HG02678 (cell line): ENCODE data around the gene PTGFRN.

Experiments used
- ATAC-seq: cut with Tn5 transposase; IDR thresholded peaks from one replicate; pipeline ENCODE4 v1.9.1; 2021; ENCODE audit warnings: mild to moderate bottlenecking, moderate library complexity; ENCODE audit not compliant: unreplicated experiment

Gene PTGFRN

DNA sequence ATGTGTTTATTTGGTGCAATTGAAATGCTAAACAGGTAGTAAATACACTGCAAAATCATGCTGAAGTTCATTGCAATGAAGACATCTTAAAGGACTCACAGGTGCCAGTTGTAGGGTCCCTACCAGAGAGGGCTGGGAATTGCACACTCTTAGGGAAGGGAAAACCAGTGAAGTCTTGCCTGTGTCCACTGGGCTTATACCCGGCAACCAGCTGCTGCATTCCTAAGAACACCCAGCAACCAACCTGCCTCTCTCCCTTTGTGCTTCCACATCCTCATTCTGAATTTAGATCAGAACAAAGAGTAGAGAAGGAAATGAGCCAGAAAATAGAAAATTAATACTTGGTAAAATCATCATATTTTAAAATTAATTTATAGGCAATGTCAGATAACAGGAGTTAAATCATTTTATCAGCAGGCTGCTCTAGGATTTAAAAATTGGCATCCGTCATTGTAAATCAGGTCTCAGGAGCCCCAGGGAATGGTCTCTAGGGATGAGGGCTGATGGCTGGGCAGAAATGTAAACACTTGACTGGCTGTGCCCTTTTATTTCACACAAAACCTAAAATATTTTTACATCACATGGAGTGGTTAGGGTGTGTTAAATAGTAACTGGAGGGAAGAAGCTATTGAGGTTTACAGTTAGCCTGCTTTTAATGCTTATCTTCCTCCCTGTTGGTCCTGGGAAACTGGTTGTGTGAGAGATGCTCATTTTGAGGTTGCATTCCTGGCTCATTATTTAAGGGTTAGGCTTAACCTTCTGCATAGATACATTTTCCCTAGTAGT, 31.3 kb downstream of the PTGFRN start:
- no peak for ATAC-seq

- ATAC-seq: no peak
These were observed 32.0 kb downstream of the PTGFRN start for GRCh38 chr1:116941670-116942069.

- ATAC-seq: no peak
These were observed 32.6 kb downstream of the PTGFRN start for GRCh38 chr1:116942344-116942743.

- ATAC-seq: no peak
These were observed 33.7 kb downstream of the PTGFRN start for GRCh38 chr1:116943438-116943837.

GRCh38 chr1:116944613-116945012, 34.9 kb downstream of the PTGFRN start:
- ATAC-seq: no peak

- ATAC-seq: no peak
These were observed 35.7 kb downstream of the PTGFRN start for GRCh38 chr1:116945421-116945820.

- no peak for ATAC-seq
These were observed 36.3 kb downstream of the PTGFRN start for GRCh38 chr1:116945996-116946395.

DNA sequence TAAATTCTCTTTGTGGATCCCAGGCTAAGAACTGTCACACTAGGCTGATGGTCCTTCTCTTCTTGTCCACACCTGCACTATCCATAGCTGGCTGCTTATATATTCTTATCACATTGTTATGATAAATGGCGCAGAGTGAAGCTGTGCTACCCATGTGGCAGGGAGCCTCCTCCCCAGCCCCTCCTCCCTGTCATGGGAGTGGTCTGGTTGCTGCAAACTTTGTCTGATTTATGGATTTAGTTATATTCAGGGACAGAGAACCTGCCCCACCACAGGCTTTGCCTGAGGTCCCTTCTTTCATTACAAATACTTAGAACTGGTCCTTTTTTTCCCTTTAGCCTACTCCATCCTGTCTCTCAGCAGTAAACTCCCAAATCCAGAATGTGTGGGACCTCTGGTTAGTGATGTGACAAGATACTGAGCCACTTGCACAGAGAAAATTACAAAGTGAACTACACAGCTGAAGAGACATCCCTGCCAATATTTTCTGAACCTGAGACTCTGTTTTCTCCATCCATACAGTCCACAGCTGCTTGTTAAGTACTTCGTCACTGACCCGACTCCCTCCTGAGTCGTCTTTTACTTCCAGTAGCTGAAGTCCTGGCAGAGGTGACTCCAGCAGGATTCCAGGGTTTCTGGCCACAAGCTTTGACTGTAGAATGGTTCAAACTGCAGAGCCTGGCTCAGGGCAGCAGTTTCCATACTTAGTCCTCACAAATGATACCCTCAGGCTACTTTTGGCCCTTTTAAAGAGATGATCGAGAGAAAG, 37.6 kb downstream of the PTGFRN start:
- ATAC-seq: no peak

GRCh38 chr1:116948046-116948445, 38.3 kb downstream of the PTGFRN start:
- ATAC-seq: no peak

- no peak for ATAC-seq
These were observed 38.9 kb downstream of the PTGFRN start for GRCh38 chr1:116948642-116949041.

DNA sequence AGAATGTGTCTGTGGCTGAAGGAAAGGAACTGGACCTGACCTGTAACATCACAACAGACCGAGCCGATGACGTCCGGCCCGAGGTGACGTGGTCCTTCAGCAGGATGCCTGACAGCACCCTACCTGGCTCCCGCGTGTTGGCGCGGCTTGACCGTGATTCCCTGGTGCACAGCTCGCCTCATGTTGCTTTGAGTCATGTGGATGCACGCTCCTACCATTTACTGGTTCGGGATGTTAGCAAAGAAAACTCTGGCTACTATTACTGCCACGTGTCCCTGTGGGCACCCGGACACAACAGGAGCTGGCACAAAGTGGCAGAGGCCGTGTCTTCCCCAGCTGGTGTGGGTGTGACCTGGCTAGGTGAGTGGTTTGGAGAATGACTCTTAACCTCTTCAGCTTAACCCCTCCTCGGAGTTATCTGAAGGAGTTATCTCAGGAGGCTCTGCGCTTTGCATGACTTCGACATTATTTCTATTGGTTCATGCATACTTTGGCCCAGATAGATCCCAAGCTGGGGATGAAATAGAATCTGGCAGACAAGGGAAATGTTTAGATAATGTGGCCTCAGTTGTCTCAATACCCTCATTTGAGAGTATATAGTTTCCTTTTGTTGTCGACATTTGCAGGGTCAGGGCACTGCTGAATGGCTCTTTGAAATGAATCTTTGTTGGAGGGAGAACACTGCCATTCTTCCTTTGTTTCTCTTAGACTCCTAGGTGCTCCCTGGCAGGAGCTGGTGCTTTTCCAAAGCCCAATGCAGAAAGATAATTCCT, 39.7 kb downstream of the PTGFRN start:
- ATAC-seq: no peak

DNA sequence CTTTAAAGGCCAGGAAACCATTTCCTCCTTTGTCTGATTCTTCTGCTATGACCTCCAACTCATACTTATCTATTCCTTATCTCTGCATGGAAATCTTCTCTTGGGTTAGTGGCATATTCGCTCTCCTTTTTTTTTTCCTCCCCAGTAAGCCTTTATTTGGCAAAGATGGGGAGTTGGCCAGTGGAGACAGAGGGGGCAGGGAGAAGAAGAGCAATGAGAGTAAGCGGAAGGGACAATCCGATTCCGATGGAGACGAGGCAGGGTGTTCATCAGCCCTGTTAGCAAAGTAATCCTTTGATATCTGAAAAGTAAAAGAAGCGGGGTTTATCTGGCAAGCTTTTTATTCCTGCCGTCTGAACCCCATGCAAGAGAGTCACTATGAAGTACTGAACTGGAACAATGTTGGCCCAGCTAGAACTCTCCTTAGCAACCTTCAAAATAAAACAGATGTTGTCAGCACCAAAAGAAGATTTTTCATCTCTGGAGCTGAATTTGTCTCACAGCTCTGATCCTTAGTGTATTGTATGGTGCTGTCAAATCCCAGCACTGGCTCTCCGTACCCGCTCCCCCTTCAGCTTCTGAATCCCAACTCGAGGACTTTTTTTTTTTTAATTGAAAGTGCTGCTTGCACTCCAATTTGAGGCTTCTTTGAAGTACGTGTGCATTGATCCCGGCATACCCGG, 40.9 kb downstream of the PTGFRN start:
- ATAC-seq: no peak

DNA sequence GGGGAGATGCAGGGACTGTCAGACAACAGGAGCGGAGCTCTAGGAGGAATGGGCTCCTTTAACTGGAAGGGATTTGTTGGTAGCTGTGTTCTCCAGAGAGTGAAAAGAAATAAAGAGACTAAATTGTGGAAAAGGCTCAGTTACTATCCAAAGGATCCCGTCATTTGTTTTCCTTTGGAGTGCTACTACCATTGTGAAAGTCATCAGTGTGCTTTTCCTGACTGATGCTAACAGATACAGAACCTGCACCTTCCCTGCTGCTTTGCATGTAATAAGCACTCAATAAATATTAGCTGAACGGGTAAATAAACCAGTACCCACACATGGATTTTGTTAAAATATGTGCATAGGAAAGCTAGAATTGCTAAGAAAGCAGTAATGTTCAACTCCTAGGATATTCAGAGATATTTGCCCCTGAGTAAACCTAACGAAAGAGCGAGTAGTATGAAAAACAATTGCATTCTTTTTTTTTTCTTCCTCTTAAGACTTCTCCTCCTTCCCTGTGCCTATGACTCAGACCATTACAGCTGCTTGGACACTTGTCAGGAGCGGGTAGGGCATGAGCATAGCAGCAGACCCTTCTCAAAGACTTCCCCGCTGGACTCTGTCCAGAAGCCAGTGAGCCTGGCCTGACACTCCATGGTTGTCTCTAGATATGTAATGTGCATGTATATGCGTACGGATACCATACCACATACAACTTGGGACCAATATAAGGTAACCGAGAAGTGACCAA, 41.7 kb downstream of the PTGFRN start:
- ATAC-seq: no peak

GRCh38 chr1:116952738-116953275, 43.1 kb downstream of the PTGFRN start:
- ATAC-seq: no peak

DNA sequence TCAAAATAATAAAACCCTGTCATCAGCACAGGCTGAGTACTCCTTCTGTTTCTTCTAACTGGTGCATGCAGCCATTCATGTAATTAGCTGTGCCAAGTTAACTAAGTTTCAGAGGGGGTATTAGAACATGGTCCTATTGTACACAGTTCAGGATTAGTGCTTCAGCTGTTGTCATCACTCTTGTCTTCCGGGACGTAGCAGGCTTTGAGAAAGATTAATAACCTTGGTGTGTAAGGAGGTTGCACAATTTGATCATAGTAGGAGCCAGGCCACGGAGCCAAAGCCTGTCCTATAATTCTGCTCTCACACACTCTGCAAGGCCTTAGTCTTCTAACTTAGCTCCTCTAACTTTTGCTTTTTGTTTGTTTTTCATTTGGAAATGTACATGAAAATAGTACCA, 44.7 kb downstream of the PTGFRN start:
- ATAC-seq: no peak

DNA sequence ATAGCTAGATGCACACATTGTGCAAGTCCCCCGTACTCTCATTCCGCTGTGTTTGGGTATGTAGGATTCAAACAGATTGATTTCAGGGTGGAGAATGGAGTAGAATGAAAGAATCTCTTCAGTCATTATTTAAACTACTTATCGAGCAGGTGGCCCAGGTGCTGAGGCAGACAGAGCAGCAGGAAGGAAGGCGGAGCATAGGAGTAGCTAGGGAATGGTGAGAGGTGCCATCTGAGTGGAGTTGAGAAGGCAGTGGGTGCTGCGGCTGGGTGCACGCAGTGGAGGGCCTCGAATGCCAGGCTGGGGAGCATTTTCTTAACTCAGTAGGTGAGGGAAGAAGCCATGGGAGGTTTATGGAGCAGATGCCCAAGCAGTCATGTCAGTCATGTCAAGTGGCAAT, 46.7 kb downstream of the PTGFRN start:
- no peak for ATAC-seq

GRCh38 chr1:116957646-116958045, 47.9 kb downstream of the PTGFRN start:
- ATAC-seq: no peak

- ATAC-seq: no peak
These were observed 48.4 kb downstream of the PTGFRN start for GRCh38 chr1:116958110-116958509.

- ATAC-seq: no peak
These were observed 49.3 kb downstream of the PTGFRN start for GRCh38 chr1:116958977-116959376.

GRCh38 chr1:116961606-116962005, 51.9 kb downstream of the PTGFRN start:
- ATAC-seq: no peak
